ENCODE measurements around the gene NFIA.

Gene NFIA

DNA sequence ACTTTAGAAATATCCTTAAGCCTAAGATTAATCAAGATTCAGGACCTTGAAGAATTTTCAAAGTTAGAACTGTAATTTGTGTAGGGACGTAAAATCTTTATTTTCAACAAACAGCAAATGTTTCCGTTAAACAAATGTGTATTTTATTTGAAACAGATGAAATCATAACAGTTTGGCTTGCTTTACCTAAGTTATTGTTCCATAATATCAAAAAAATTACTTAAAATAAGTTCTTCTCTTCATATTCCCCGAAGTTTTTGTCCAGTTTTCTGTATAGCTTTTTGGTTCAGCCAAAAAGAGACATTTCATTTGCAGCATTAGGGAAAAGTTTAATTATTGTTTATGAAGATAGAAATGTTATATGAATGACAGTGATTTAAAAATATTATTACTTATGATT lies 100.1 kb downstream of the NFIA start:
- no peak for DNase-seq (ENCODE audit: low read depth, low spot score)

DNA sequence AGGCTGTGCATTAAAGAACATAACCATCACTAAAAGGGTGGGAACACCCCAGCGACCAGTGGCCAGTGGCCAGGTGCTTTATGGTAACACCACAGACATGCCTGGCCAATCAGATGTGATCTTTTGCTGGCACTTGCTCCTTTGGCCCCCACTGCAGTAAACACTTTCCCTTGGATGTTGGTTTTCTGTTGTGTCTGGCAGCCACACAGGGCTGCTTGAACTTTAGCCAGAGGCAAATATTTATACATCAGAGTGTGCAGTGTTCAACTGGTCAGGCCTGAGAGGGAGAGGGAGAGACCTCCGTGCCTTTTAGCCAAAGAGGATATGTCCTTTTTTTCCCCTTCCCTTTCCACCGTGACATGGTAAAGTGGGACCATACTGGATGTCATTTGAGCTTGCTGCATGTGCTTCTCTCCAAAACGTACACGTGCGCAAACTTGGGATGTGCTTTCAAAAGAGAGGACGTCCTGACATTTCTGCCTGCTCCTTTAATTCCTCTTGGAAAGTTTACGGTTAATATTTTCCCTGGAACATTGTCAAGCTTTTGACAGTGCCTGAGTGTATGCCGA lies 101.2 kb downstream of the NFIA start:
- no peak for DNase-seq (ENCODE audit: low read depth, low spot score)

GRCh38 chr1:61184040-61184713 lies 101.8 kb downstream of the NFIA start:
- no peak for DNase-seq (ENCODE audit: low read depth, low spot score)

DNA sequence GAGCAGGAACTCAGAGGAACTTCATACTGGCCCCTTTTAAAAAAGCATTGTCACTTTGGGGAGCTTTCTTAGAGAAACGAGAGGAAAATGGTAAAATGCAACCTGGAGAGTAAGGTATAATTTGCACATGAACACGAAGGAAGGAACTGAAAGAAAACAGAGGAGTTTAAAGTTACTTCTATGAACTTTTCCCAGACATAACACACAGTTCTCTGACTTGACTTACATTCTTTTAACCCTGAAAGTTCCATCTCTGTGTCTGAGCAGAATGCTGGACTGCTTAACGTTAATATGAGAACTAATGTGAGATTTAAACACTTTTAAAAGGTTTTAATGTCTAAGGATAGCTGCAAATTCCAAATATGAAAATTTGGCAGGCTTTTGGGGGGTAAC lies 102.3 kb downstream of the NFIA start:
- DNase-seq (ENCODE audit: low read depth, low spot score), result no peak

DNA sequence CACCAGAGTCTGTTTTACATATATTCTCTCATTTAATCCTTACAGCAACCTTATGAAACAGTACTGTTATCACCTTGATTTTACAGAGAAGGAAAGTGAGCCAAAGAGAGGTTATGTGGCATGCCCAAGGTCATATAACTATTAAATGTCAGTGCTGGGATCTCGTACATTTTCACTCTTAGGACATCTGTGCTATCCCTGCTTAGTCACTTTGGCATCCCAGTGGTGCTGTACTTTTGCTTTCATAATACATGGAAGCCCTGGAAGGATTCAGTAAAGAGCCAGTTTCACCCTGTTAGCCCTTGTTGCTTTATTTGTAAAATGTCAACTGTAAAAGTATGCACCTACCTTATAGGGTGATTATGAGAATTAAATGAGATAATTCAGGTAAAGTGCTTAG lies 104.4 kb downstream of the NFIA start:
- no peak for DNase-seq (ENCODE audit: low read depth, low spot score)

GRCh38 chr1:61187352-61188086 lies 105.2 kb downstream of the NFIA start:
- DNase-seq (ENCODE audit: low read depth, low spot score), result no peak

DNA sequence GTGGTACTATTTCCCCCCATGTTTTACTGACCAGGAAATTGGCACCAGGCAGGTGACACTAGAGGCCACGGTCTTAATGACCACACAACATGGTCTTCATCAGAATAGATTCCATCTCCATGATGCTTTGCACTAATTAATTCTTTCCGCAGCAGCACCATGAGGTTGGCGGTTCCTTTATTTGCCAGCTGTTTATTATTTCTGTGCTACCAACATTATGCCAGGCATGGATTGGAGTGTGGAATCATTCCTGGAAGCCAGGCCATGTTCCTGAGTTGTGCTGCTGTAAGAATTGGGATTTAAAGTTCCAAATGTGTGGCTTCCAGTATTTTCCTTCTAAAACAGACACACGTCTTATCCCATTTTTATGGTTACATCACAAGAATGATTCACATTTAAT lies 107.8 kb downstream of the NFIA start:
- DNase-seq (ENCODE audit: low read depth, low spot score), result no peak

DNA sequence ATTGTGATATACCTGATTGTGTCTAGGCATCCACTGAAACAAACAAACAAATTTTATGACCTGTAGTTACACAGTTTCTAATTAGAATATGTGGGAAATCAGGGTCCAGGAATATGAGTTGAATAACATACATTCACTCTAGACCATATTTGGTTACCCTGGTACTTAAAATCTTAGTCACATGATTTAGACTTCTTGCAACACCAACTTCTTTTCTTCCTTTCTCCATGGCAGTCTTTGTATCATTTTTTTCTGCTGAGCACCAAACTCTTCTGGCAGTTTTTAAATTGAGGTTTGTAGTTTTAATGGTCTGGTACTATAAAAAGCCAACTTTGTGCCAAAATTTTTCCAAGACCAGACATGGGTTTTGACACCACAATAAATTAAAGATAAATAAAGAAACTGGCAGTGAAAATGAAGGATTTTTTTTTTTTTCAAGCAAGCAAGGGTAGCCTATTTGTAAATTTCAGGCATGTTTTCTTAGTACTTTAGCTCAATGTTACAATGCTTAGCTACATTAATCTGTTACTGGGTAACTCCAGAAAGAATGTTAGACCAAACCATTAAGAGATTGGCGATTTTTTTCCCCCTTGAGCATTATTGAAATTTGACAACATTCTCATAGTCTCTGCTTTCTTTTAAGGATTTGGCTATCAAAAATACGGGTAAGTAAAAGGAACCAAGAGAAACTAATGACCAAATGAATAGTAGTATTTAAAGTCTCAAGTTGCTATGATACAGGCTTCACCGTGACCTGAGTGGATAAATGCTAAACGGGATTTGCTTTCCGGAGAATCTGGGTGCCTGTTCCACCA lies 108.5 kb downstream of the NFIA start:
- DNase-seq (ENCODE audit: low read depth, low spot score), result no peak

DNA sequence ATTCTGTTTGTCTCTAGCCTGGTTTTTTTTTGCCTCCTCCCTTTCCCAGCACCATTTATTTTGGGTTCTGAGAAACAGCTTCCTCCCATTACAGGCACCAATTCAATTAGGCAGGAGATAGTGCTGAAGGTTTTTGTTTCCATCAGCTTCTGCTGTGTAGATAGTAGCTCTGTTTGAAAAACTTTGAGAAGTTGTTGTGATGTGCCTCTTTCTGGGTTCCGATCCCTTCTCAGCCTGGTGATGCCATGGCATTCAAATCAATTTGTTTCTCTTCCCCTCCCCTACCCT lies 109.0 kb downstream of the NFIA start:
- no peak for DNase-seq (ENCODE audit: low read depth, low spot score)

DNA sequence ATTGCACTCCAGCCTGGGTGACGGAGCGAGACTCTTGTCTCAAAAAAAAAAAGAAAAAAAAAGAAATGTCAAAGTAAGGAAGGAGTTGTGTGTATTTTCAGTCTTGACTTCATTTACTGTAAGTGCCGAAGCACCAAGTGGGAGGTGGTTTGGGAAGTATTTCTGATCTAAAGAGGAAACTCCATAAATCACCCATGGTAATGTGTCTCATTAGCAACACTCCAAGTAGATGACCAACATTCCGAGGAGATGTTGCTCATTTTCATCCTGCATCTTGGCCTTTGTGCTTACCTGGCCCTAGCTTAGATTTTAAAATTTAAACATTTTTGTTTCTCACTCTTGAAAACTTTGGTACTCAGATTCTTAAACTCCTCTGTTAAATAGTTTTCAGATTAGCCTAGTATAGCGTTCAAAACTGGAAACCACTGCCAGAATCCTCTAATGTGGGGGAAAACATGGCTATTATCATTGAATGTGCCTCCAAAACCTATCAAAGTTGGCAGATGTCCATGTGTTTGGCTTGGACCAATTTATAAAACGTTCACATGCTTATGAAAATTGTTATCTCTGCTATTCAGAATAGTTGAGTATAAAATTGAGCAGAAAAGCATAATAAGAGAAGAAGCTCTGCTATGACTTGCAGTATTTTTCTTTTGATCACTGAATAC lies 110.4 kb downstream of the NFIA start:
- DNase-seq (ENCODE audit: low read depth, low spot score), result no peak

DNA sequence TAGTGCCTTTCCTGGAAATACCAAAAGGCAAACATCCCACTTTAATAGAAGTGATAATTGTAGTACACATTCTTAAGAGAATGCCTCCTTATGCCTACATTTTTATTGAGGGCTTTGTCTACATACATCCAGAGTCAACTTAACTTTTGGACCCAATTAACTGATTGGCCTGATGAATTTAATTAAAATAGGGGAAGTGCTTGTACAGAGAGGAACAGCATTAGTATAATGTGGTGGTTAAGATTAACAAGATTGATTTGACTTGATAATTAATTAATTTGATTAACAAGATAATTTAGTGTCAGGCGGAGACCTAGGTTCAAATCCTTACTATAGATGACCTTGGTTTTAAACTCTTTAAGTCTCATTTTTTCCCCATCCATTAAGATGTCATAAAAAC lies 111.4 kb downstream of the NFIA start:
- DNase-seq (ENCODE audit: low read depth, low spot score), result no peak

DNA sequence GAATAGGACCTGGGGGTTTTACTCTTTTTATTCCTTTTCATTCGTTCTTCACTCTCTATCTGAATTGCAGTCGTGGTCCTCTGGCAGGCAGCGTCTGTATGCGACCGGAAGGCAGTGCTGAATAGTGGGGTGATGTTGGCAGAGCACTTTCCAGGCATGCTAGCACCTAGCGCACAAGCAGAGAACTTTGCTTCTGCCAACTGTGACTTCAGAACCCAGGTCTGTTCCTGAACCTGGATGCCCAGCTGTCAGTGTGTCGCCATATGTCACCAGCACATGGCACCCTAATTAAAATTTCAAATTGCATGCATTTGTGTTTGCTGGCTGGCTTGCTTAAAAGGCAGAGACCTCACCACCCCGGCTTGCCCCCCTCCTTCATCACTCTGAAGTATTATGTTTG lies 116.2 kb downstream of the NFIA start:
- DNase-seq (ENCODE audit: low read depth, low spot score), result no peak

DNA sequence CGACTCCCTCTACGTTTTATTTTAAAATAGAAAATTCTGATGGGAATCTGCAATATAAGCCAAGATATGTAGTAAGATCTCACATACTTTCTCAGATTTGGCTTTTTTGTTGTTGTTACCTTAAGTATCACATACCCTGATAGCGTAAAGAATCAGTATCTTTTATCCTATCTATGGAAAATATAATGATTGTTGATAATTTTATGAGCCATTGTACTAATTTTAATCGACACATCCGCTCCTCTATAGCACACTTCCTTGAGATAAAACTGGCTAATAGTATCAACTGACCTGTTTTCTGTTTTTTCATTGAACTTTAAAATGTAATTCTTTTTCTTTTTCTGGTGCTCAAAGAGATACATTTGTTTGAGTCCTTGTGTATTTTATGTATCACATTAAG lies 118.7 kb downstream of the NFIA start:
- DNase-seq (ENCODE audit: low read depth, low spot score), result no peak

GRCh38 chr1:61202854-61203598 lies 120.7 kb downstream of the NFIA start:
- DNase-seq (ENCODE audit: low read depth, low spot score), result no peak

- no peak for DNase-seq (ENCODE audit: low read depth, low spot score)
These were observed 122.2 kb downstream of the NFIA start for GRCh38 chr1:61204528-61204927.

DNA sequence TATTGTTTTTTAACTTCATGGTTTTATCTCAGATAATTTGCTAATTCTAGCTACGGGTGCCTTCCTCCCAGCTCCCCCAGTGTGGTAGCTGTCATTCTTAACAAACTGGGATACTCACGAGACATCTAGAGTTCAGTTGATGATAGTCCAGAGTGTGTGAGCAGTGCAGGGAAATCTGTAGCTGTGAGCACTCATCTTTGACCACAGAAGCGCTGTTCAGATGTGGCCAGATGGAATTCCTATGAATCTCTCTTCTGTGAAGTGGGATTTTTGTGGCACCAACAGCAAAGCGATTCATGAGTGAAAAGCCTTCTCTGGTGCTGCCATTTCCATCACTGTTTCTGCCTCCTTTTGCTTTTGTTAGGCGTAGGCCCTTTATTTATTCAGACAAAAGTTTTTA lies 125.1 kb downstream of the NFIA start:
- DNase-seq (ENCODE audit: low read depth, low spot score), result no peak

DNA sequence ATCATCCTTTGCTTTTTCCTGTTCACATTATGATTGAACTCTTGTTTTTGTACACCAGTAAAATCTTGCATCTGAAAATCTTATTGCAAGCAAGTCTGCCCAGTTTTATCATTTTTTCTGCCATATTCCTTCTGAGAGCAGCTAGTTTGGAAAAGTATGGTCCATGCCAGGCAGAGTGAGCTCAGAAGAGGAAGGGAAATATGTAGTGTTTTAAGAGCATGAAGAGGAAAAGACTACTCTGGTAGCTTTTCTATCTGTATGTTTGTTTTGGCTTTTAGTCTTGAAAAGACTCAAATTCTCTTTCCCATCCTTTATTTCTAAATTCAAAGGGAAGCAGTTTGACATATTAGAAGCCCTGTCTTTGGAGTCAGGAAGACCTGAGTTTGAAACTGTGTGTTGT lies 125.8 kb downstream of the NFIA start:
- DNase-seq (ENCODE audit: low read depth, low spot score), result no peak

- DNase-seq (ENCODE audit: low read depth, low spot score), result no peak
These were observed 126.5 kb downstream of the NFIA start for GRCh38 chr1:61208831-61209230.

DNA sequence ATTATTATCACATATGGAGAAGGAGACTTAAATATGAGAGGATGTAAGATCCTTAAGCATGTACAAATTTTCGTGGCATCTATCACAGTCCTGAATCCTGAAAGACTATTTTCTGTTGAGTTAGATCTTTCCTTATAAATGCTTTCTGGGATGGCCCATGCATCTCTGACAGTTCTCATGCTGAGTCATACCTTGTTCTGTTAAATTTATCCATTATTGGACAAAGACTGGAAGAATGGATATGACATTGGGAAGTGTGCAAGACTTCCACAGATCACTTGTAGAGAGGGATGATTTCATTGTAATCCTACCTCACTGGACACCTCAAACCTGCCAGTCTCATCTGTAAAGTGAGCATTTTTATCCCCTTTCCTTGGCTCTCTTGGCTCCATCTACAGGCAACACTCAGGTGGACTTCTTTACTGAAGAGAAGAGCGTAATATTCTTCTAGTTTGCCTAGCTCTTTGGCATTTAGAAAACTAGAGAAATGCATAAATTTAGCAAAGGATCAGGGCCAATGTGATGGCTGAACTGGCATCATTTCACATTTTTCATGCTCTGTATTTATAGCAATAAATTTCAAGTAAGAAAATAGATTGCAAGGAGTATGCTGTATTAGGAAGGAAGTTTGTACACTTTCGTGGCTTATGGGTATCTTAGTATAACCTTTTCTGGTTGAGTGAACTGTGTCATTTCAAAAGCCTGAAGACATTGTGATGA lies 128.2 kb downstream of the NFIA start:
- DNase-seq (ENCODE audit: low read depth, low spot score), result no peak

- no peak for DNase-seq (ENCODE audit: low read depth, low spot score)
These were observed 131.1 kb downstream of the NFIA start for GRCh38 chr1:61213245-61214011.

All from iPS DF 19.7 (cell line).